GM12865 (cell line): ENCODE data around the gene OR52E5.

Experiments used
- DNase-seq: peaks from one replicate; pipeline ENCODE4 v3.0.0; 2010; ENCODE audit warnings: low read depth
- H3K4me3 ChIP-seq: 2 replicates; pipeline ENCODE4 v1.5.1; 2011; ENCODE audit warnings: mild to moderate bottlenecking, low read depth, low read length, control low read depth
- TF ChIP-seq, protein P1 (sequence below): IDR thresholded peaks from 2 replicates; pipeline ENCODE4 v1.5.1; 2011; ENCODE audit warnings: low read length, control low read depth, low read depth, inconsistent platforms; ENCODE audit not compliant: insufficient read depth; ENCODE audit errors: missing control alignments

The OR52E5 gene

DNA sequence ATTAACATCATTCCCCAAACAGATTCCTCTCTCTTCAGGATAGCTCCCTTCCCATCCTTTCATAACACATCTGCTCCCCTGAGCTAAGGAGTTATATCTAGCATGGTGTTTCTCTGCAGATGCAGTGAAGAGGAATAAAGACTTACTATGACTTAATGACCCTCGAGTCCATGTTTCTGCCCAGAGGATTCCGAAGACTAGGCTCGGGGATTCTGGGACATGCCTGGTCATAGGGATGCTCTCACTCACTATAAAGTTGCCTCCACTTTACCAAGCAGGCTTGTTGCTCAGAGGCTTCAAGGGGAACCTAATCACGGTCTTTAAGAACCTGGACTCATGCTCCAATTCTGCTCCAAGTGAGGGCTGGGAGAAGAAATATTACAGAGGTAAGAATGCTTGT, 12.7 kb upstream of the OR52E5 start, which contains the start of gene OR52E4:
OR52E4 (plus strand) TSS at position 301 of the 400 bp plus-strand sequence. CDS start 3,664 bp downstream, outside the sequence.
- TF ChIP-seq, protein P1, sequence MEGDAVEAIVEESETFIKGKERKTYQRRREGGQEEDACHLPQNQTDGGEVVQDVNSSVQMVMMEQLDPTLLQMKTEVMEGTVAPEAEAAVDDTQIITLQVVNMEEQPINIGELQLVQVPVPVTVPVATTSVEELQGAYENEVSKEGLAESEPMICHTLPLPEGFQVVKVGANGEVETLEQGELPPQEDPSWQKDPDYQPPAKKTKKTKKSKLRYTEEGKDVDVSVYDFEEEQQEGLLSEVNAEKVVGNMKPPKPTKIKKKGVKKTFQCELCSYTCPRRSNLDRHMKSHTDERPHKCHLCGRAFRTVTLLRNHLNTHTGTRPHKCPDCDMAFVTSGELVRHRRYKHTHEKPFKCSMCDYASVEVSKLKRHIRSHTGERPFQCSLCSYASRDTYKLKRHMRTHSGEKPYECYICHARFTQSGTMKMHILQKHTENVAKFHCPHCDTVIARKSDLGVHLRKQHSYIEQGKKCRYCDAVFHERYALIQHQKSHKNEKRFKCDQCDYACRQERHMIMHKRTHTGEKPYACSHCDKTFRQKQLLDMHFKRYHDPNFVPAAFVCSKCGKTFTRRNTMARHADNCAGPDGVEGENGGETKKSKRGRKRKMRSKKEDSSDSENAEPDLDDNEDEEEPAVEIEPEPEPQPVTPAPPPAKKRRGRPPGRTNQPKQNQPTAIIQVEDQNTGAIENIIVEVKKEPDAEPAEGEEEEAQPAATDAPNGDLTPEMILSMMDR: no peak
- no peak within 1 kb of the TSS for H3K4me3 ChIP-seq
- DNase-seq: no peak

DNA sequence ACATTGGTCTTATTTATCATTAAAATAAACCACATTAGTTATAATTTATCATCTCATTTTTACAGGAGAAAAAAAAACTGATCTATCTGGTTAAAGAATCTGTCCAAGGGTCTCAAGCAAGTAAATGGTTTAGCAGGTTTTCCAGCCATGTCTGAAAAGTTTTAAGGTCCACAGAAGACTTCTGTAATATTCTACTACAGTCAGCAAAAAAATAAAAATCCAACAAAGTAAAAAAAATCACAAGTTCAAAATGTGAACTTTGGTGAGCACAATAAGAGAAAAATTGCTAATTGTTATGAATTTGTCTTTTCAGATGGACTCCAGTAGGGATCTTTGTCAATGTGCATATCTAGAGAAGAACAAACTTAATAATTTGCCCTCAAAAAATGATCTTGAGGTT, 11.3 kb upstream of the OR52E5 start:
- TF ChIP-seq, protein P1: no peak
- H3K4me3 ChIP-seq: no peak overlapping the region
- no peak for DNase-seq

DNA sequence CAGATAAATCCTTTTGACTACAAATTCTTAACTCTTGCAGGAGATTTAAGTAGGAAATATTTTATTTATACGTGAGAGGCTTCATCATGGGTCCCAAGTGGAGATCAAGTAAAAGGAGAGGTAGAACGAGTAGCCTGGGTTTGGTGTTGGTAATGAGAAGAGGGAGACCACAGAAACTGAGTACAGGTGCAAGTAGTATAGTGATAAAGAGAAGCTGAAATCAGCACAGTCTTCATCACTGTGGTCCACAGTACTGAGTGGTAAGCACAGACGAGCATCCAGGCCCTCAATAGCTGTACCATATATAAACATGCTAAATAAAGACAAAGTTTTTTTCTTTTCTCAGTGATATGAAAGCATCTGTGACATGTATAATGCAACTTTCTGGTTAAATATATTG, 5.8 kb upstream of the OR52E5 start:
- DNase-seq: no peak
- TF ChIP-seq, protein P1: no peak
- no peak overlapping the region for H3K4me3 ChIP-seq

GRCh38 chr11:5887661-5888060, 5.3 kb upstream of the OR52E5 start:
- no peak overlapping the region for H3K4me3 ChIP-seq
- DNase-seq: no peak
- TF ChIP-seq, protein P1: no peak

GRCh38 chr11:5891216-5891800, 1.7 kb upstream of the OR52E5 start:
- no peak overlapping the region for H3K4me3 ChIP-seq
- TF ChIP-seq, protein P1: peak; percentile 5
- DNase-seq: peak; percentile 7

DNA sequence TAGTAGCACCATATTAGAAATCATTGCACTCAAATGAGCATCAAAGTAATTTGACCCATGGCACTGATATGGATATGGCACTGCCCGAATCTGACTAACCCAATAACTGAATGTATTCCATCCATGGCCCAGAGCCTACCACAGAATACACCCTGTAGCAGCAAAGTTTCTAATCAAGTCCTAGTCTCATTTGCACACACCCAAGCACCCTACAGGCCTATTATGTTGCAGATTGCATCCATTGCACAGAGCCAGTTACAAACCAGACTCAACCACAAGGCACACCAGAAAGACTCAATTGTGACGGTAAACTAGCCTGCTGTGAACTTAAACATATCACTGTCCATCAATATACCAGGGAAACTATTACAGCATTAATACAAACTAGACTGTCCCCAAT, 6.5 kb downstream of the OR52E5 start:
- DNase-seq: no peak
- TF ChIP-seq, protein P1: no peak
- H3K4me3 ChIP-seq: no peak overlapping the region

- no peak for DNase-seq
- no peak overlapping the region for H3K4me3 ChIP-seq
- TF ChIP-seq, protein P1: no peak
These were observed 17.5 kb downstream of the OR52E5 start for GRCh38 chr11:5910540-5910939.
